ENCODE results near the gene GJB1.
A peak's percentile ranks its signal among the peaks of the same experiment; 100 is the strongest.

The GJB1 gene

DNA sequence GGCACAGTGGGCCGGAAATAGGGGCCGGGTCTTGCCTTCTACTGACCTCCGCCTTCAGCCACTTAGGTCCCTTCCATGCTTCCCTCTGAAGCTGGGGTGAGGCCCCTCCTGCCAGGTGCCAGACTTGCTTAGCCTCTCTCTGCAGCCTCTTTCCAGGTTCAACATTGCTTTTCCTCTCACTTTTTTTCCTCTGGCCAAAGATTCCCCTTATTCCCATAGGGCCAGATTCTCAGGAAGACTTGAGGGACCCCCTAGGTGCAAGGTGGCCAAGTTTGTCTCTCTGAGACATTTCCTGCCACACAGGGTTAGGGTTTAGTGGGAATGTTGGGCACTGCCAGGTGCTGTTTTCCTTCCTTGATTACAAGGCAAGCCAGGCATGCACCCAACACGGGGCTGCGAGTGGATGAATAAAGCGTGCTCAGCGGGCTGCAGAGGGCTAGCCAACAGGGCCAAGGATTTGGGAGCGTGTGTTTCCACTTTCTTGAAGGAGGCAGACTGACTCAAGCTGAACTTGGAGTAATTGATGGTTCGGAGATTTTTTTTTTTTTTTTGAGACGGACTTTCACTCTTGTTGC is 7.6 kb upstream of the GJB1 start:
- DNase-seq (ENCODE audit: low read depth), result no peak

DNA sequence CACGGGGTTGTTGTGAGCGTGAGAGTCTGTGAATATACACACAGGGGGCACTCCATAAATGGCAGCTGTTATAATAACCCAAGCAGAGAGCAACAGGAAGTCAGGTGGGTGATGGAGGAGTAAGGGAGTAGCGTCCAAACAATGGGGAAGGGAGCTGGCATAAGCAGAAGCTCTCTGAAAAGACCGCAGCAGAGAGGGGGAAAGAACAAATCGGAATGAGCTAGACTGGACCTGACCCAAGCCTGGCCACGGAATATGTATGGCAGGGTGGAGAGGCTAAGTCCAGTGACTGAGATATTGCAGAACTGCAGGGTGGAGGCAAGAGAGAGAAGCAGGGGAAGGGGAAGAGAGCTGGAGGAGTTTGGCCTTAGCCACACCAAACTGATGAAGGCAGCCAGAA is 6.5 kb upstream of the GJB1 start:
- no peak for DNase-seq (ENCODE audit: low read depth)

DNA sequence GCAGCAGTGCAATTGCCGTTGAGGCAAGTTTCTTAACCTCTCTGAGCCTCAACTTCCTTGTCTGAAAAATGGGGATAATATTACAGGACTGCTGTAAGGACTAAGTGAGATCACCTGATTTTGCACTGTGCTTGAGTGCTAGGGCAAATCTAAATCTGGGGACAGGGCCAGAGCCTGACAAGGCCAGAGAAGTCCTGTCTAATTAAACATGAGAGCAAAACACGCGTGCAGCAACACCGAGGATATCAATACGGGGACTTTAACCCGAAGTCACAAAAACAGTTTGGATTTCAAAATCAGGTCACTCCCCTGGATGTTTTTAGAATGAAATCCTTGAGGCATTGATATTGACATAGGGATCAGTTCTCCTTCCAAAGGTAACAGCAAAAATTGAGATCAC is 5.7 kb upstream of the GJB1 start:
- DNase-seq (ENCODE audit: low read depth), result no peak

DNA sequence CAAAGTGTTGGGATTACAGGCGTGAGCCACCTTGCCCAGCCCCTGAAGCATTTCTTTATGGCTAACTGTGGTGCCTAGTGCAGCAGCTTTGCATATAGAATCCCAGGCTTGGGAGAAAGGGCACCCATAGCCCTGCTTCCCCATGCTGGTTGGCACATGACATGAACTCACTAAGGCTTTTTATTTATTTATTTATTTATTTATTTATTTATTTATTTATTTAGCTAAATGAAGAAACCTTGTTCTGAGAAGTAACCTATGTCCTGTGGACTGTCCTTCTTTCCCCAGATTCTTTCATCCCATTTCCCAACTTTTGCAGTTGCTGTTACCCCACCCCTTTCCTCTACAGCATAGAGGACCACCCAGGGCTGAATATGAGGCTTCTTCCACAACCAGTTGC is 1.9 kb upstream of the GJB1 start:
- DNase-seq (ENCODE audit: low read depth), result no peak

DNA sequence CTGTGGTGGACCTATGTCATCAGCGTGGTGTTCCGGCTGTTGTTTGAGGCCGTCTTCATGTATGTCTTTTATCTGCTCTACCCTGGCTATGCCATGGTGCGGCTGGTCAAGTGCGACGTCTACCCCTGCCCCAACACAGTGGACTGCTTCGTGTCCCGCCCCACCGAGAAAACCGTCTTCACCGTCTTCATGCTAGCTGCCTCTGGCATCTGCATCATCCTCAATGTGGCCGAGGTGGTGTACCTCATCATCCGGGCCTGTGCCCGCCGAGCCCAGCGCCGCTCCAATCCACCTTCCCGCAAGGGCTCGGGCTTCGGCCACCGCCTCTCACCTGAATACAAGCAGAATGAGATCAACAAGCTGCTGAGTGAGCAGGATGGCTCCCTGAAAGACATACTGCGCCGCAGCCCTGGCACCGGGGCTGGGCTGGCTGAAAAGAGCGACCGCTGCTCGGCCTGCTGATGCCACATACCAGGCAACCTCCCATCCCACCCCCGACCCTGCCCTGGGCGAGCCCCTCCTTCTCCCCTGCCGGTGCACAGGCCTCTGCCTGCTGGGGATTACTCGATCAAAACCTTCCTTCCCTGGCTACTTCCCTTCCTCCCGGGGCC is 1.2 kb downstream of the GJB1 start:
- no peak for DNase-seq (ENCODE audit: low read depth)

DNA sequence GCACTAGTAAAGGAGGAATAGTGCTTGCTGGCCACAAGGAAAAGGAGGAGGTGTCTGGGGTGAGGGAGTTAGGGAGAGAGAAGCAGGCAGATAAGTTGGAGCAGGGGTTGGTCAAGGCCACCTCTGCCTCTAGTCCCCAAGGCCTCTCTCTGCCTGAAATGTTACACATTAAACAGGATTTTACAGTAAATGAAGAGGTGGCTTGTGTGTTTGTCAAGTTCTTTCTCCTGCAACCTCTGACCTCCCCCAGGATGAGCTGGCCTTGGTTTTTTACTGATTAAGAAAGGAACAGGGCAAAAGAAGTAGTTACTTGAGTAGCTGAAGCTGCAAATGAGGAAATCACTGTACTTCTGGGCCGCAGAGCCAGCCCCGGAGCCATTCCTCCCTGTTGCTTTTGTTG is 2.0 kb downstream of the GJB1 start:
- DNase-seq (ENCODE audit: low read depth), result no peak

DNA sequence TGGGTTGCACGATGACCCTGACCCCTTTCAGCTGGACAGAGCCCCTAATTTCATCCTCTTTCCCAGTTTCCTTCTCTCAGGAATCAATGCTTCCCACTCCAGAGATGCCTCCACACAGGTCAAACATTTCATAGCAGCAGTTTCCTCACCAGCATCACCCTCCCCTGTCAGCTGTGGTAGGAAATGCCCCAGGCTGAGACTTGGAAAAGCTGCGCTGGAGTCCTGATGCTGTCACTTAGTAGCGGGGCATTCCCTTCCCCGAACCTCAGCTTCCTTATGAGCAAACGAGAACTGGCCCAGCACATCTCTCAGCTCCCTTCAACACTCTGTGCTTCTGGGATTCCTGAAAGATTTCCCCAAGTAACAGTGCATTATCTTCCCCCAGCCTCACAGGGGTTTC is 2.7 kb downstream of the GJB1 start:
- DNase-seq (ENCODE audit: low read depth), result no peak

DNA sequence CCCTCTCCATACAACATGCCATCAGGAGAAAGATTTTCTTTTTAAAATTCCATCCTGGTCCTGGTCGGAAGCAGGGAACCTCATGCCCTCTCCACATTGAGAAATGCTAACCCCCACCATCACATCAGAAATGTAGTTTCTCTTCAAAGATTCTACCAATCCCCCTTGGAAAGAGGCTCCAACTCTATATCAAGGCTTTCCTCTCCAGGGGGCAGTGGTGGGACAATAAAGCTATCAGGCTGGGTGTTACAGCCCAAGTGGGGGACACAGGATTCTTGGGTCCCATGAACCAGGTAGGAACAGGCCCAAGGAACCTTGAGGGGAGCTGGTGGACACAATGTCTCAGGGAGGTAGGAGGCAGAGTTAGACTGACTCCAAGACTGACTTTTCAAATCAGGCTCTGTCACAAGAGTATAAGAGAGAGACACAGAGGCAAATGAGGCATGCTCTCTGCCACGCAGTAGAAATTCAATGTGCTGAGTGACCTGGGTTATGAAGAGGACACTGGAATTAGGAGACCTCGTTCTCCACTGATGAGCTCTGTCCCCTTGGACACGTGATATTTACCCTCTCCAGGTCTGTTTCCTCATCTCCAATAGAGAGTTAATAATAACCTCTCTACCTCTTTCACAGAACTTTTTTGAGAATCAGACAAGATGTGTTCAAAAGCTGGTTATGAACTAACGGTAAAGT is 4.5 kb downstream of the GJB1 start:
- no peak for DNase-seq (ENCODE audit: low read depth)

DNA sequence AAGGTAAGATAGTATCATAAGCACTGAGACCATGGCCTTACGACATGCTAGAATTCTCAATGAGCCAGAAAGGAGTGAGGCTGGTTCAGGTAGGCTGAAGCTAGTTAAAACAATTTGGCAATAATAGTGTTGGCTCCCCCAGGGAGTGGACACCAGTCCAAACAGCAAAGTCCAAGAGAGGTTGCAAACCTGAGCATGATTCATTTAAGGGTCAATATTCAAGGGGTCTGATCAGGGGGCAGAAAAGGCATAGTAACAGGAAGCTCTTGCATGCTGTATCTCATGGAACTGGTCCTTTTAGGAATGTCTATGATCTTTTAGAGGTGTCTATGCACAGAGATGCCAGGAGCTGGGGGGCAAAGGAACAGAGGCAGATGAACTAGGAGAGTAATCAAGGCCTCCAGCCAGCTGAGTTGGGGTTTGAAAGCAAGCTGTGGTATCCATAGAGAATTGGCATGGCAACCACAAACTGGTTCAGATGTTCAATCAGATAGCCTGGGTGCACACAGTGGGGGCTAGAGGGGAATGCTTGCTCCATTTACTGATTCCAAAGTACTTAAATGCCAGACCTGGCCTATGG is 5.1 kb downstream of the GJB1 start:
- no peak for DNase-seq (ENCODE audit: low read depth)

DNA sequence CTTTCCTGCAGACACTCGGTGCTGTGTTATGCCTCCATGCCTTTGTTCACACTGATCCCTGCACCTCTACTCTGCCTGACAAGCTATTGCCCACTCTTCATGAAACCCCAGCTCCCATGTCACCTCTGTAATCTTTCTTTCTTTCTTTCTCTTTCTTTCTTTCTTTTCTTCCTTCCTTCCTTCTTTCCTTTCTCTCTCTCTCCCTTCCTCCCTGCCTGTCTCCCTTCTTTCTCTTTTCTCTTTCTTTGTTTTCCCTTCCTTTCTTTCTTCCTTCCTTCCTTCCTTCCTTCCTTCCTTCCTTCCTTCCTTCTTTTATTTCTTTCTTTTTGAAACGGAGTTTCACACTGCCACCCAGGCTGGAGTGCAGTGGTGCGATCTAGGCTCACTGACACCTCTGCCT is 12.5 kb downstream of the GJB1 start:
- DNase-seq (ENCODE audit: low read depth), result no peak

DNA sequence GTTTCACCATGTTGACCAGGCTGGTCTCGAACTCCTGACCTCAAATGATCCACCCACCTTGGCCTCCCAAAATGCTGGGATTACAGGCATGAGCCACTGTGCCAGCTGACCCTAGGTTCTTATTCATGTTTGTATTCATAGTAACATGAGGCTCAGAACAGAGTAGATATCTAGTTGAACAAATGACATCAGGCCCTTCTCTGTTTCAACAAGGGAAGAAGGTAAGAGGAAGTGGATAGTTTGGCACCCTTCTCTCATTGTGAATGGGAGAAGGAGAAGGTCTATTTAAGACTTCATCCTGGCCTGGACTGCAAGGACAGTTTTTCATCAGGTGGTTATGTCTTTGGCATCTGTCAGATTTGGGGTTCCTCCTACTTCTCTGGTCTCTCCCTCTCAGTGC is 13.8 kb downstream of the GJB1 start:
- no peak for DNase-seq (ENCODE audit: low read depth)

DNA sequence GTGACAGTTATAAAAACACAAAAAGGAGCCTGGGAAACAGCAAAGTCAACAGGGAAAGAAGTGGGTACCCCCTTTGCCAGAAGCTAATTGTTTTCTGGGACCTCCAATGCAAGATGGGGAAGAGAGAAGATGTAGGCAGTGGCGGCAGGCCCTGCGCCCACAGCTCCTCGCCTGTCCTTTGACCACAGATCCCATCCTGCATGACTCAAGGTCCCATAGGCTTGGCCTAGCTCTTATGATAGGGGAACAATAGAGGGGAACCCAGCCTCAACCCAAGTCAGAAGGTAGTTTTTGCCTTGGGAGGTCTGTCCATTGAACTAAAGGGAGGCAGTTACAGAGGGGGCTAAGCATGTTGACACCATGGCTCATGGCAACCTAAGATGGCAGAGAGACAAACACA is 16.8 kb downstream of the GJB1 start:
- DNase-seq (ENCODE audit: low read depth), result no peak

DNA sequence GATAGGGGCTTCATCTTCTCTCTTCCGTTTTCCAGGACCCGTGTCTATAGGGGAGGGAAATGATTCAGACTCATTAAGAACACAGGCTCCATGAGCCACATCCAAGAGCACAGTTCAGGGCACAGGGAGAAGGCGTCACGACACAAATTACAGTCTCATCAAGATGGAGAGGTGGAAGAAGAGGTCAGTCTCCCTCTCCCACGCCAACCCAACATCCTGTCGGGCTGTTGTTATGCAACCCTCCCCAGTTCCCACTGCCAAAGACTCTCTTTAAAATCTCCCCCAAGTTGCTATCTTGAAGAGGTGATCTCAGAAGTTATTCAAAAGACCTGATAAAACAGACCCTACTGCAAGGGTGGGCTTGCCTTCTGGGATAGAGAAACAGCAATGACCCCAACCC is 18.3 kb downstream of the GJB1 start:
- no peak for DNase-seq (ENCODE audit: low read depth)

DNA sequence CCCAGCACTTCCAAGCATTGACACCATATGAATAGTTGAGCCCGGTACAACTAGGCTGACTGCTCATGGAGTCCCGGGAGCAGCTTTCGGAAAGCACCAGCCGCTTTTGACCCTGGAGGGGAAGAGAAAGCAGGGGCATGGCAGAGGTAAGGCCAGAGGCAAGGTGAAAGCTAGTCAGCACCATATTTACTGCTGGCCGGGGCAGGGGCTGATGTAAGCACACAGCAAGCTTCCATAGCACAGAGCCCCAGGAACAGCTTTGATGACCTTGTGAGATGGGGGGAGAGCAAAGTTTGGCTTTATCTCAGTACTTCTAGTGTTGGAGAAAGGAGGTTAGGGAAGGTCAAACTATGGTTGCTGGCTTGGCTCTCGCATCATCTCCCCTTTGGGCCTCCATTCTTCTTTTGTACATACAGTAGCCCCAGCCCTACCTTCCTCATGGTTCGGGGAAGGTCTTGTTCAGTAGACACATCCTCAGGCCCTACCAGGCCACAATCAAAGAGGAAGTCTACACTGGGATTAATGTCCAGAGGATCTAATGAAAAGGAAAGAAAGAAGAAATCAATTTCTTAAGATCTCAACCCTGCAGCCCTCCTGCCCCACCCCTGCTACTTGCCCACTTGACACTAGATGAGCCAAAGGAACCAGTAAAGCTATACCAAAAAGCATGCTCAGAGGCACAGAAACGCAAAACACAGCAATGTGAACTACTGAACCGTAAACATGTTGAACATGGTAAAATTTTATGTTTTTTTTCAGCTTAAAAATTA is 21.5 kb downstream of the GJB1 start:
- DNase-seq (ENCODE audit: low read depth), result no peak

DNA sequence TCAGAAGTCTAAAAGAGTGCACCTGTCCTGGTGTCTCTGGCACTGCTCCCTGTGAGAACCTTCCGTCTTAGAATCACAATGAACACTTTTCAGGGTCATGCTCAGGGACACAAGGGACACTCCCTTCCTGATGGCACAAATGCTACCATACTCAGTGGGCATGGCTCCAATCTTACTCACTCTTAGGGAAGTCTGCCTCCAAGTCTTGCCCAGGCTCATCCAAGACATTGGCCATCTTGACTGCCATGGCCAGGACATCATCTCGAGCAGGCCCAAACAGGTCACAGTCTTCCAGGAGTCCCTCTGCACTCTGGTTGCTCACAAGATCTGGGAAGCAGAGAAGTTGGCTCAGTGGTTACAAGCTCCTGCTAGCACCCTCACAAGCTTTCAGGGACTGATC is 22.1 kb downstream of the GJB1 start:
- no peak for DNase-seq (ENCODE audit: low read depth)

DNA sequence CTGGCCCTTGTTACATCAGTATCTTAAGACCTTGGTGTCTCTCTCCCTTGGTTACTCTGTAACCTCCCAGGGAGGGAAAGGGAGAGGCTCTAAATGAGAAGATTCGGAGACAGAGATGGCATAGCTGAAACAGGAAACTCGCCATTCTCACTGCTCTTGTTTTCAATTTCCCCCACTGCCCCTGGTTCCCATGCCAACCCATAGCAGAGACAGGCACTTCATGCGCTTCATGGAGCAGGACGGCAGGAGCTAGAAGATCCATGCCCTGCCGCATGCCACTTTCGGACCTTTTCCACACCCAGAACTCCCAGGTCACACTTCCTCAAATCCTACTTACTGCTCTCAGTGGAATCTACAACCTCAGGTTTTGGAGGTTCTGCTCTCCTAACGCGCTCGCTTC is 27.8 kb downstream of the GJB1 start:
- DNase-seq (ENCODE audit: low read depth), result no peak

DNA sequence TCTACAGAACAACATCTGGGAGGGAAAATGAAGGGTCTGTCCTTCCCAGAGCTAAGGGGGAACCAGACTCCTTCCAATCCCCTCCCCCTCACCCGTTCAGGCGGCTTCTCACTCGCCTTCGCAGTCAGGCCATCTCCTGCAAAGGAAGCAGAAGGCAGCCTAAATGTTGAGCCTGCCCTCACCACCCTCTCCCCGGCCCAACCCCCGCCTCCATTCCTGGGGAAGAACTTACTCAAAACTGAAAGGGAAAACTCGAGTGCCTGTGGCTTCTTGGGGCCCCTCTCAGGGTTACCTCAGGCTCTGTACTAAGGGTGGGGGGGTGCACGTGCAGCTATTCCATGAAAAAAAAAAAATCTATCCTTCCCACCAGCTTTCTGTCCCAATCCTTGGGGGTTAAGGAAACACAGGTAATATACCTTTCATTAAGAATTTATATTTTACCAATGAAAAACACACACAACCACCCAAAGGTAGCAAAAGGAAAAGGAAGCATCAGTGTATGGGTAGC is 28.5 kb downstream of the GJB1 start:
- DNase-seq (ENCODE audit: low read depth), result peak; percentile 12

DNA sequence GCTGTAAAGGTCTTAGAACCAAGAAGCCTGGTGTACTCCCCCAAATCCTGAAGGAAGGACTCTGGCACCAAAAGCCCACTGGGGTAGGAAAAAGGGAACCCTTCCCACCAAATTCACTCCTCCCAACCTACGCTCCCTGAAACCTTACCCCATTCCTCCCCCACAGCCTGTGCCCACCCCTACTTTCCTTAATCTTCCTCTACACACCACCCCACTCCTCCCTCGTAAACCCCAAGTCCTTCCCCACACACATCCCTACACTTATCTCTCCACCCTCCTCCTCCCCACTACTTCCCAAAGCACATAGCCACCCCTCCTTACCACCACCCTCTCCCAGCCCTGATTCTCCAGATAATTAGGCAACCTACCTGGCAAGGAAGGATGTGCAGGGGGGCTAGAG is 29.2 kb downstream of the GJB1 start:
- no peak for DNase-seq (ENCODE audit: low read depth)

DNA sequence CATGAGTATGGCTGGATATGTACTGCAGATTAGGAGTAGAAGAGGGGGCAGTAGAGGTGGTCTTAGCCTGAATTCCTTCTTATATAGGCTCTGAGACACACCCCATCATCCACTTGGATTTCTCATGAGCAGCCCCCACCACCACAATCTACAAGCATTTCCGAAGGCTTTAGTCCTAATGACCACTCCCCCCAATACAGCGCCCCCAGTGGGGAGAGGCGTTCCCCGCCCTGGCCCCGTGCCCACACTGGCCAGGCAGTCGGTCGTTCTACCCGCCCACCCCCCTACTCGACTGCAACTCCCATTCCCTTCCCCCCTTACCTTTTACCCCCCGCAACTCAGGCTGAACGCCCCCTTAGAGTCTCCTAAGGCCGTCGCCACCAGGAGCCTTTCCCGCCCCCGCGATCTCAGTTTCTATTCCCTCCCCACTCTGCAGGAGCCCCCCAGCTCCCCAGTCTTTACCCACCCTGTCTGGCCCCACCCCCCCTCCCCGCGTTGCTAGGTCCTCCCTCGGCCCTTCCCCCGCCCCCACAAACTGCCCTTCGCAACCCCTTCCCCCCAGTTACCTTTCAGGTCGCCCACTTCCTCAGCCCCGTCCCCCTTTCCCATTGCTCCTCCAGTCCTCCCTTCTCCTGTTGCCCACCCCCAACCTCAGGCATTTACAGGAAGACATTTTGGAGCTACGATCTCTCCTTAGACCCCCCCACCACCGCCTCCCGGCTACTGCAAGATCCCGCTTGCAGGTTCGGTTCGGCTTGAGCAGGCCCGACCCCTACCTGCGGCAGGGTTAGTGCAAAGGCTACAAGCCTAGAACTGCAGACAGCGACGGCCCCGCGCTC is 30.4 kb downstream of the GJB1 start:
- DNase-seq (ENCODE audit: low read depth), result peak; percentile 35

DNA sequence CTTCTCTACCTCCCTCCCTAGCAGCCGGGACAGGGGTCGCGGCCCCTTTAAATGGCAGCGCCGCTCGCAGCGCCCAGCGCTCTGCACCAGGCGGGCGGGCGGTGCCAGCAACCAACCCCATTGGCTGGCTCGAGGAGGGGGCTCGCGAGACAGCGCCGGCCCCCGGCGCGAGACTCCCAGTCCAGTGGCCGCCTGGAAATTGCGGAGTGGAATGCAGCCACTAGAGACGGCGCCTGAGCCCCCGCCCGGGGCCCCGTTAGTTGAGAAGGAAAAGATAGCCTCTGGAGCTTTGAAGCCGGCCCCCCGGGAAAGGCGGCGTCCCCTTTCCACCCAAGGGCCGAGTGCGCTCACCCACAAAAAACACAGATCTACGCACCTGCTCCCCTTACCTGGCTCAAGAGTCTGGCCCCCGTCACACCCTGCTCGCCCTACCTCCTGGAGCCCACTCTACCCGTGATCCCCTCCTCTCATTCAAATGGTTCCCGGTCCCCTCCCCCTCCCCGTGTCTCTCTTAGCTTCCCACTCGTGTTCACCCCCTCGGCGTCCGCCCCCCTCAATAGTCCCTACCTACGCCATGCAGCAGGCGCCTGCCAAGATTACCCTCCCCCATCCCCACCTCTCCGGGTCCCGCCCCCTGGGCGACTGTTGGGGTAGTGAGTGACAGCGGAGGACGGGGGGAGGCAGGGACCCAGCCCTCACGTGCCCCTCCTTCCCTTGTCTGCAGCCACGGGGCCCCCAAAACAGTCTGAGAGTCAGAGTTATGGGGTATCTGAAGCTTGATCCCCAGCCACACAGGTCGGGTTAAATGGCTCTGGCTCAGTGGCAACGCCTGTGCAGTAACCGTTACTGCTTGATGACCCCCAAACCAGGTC is 31.3 kb downstream of the GJB1 start, which contains the start of gene ZMYM3:
Gene ZMYM3 (minus strand): TSS at position 49 of the 872 bp plus-strand sequence. CDS start 885 bp downstream, outside the sequence.
- DNase-seq (ENCODE audit: low read depth), result peak; percentile 74

All from activated T-cell treated with anti-CD3 and anti-CD28 coated beads for 48 hours (primary cell).